Endothelial cell of umbilical vein (primary cell): Measurements from ENCODE around the gene GDI1.

Experiments
- CTCF ChIP-seq, 2 donors: IDR thresholded peaks; 1 replicate in 1 of 2; 2 replicates in 1 of 2; pipeline ENCODE4 v1.5.1; 2011; ENCODE audit warnings: low read length in 2 of 2, mild to moderate bottlenecking in 2 of 2, moderate library complexity in 2 of 2, control low read depth in 1 of 2, inconsistent platforms in 1 of 2, low read depth in 1 of 2; ENCODE audit not compliant: insufficient read depth in 1 of 2; ENCODE audit errors: extremely low read depth in 1 of 2
- EZH2 ChIP-seq: IDR thresholded peaks from 2 replicates; pipeline ENCODE4 v1.6.1; 2012; ENCODE audit warnings: borderline replicate concordance, low read depth, mild to moderate bottlenecking, moderate library complexity, low read length, inconsistent platforms; ENCODE audit not compliant: severe bottlenecking

GRCh38 chrX:154429711-154430110, 7.2 kb upstream of the GDI1 start:
- TF ChIP-seq EZH2 (no peak), CTCF (IDR thresholded peaks at IDR 0.05; ENCODE audit: extremely low read depth in 1 of 2, insufficient read depth in 1 of 2, low read depth in 1 of 2, low read length in 2 of 2) (no peak)
